Esophagus muscularis mucosa (tissue), 4 donors: ENCODE measurements around the gene GIGYF1. TPM values are rescaled to one million over a fixed set of nuclear protein-coding genes. Genes with fewer than 3 reads are reported as not detected.

ENCODE experiments used
- DNase-seq: peaks from one replicate; pipeline ENCODE4 v3.0.0-alpha.2; 2017; ENCODE audit errors: extremely low spot score
- H3K27ac ChIP-seq, 4 donors: fragments of 200-600 bp; sonication (generic); replicated peaks in 1 of 4; 1 replicate in 3 of 4; 2 replicates in 1 of 4; pipeline ENCODE4 v1.5.1; 2016 to 2019; ENCODE audit warnings: mild to moderate bottlenecking in 1 of 4
- H3K27me3 ChIP-seq, 4 donors: fragments of 200-600 bp; sonication (generic); one replicate each; pipeline versions ENCODE4 v1.5.1 to v1.6.0; 2016 to 2019
- H3K36me3 ChIP-seq, 4 donors: fragments of 200-600 bp; sonication (generic); one replicate each; pipeline ENCODE4 v1.5.1; 2016 to 2019
- H3K4me1 ChIP-seq, 4 donors: fragments of 200-600 bp; sonication (generic); one replicate each; pipeline ENCODE4 v1.5.1; 2016 to 2019
- H3K4me3 ChIP-seq, 4 donors: fragments of 200-600 bp; sonication (generic); 1 replicate in 2 of 4; 2 replicates in 2 of 4; pipeline ENCODE4 v1.5.1; 2016 to 2019; ENCODE audit warnings: mild to moderate bottlenecking in 4 of 4, moderate library complexity in 1 of 4
- H3K9me3 ChIP-seq, 4 donors: fragments of 200-600 bp; sonication (generic); 1 replicate in 3 of 4; 2 replicates in 1 of 4; pipeline ENCODE4 v1.5.1; 2016 to 2019
- CTCF ChIP-seq, 3 experiments: fragments of 200-600 bp in 2 of 3; fragments of 450-650 bp in 1 of 3; sonication (generic) in 2 of 3; IDR thresholded peaks; one replicate each; pipeline ENCODE4 v1.5.1; 2017 to 2019; ENCODE audit warnings: antibody characterized with exemption in 3 of 3, mild to moderate bottlenecking in 2 of 3, moderate library complexity in 1 of 3
- EP300 ChIP-seq: sonication (generic); formaldehyde crosslinking; IDR thresholded peaks from one replicate; pipeline ENCODE4 v1.6.1; 2017; ENCODE audit warnings: antibody characterized with exemption
- POLR2A ChIP-seq: fragments of 450-650 bp; IDR thresholded peaks from one replicate; pipeline ENCODE4 v1.6.1; 2017; ENCODE audit warnings: antibody characterized with exemption, moderate library complexity, mild to moderate bottlenecking, low read depth
- POLR2AphosphoS5 ChIP-seq, 2 donors: sonication (generic); formaldehyde crosslinking; IDR thresholded peaks; one replicate each; pipeline ENCODE4 v1.6.1; 2017; ENCODE audit warnings: antibody characterized with exemption in 2 of 2
- WGBS: methylation state at CpG from one replicate; pipeline ENCODE4 v1.1.5; 2018; 5-methylcytosine and 5-hydroxymethylcytosine counted together
- intact Hi-C: fragments of 100-400 bp; cut with DNase I; formaldehyde crosslinking; loops from one replicate; pipeline ENCODE4 v1.15.1; 2023
- total RNA-seq, 4 donors: library from RNA; depleted of rRNA; stranded (reverse); fragments of >200 nt; gene quantifications; one replicate each; pipeline versions ENCODE4 v1.1.0 to v1.2.1, GENCODE V29; 2016

The GIGYF1 gene
- total RNA-seq, result 10 to 100 TPM; 19.5 to 33.5 (median 30.9) TPM

GRCh38 chr7:100694098-100694745 is at the start of gene GIGYF1:
Gene GIGYF1, minus strand, starts transcription at chr7:100694250. Its CDS starts 6,012 bp downstream, at chr7:100688238.
- H3K27me3 ChIP-seq, result no peaks in the 10 kb centered on the region
- TF ChIP-seq POLR2AphosphoS5 (IDR thresholded peaks at IDR 0.05) (peak in 1 of 2 donors; percentile 47), CTCF (IDR thresholded peaks at IDR 0.05) (no peak)
- no peak for DNase-seq
- peak within 1 kb of the TSS; percentile 78 to 89 (median 88) for H3K27ac ChIP-seq
- peaks cover 0 to 10% (median 6%) of the 10 kb centered on the region in 4 donors for H3K36me3 ChIP-seq
- 3% methylated on average over 8 of the region's 102 CpGs for WGBS
- peak within 1 kb of the TSS; percentile 91 to 97 (median 94) for H3K4me3 ChIP-seq
- no peaks in the 10 kb centered on the region for H3K9me3 ChIP-seq
- peaks cover 42 to 51% (median 49%) of the 10 kb centered on the region in 4 donors for H3K4me1 ChIP-seq
- intact Hi-C loops, result loop anchor here (5.0 to 10.0 kb wide), 3 partner anchors 92 to 219 kb away; partner anchors contain the start of genes PCOLCE and TSC22D4

GRCh38 chr7:100739934-100740333 is 45.9 kb upstream of the GIGYF1 start:
- no peaks in the 10 kb centered on the region for H3K36me3 ChIP-seq
- no peak overlapping the region for H3K27ac ChIP-seq
- 88% methylated on average over 6 of the region's 6 CpGs for WGBS
- no peaks in the 10 kb centered on the region for H3K27me3 ChIP-seq
- no peaks in the 10 kb centered on the region for H3K9me3 ChIP-seq
- H3K4me1 ChIP-seq, result no peaks in the 10 kb centered on the region
- H3K4me3 ChIP-seq, result no peak overlapping the region
- TF ChIP-seq POLR2AphosphoS5 (IDR thresholded peaks at IDR 0.05) (no peak), CTCF (IDR thresholded peaks at IDR 0.05) (no peak), EP300 (no peak), POLR2A (no peak)
- intact Hi-C loops, result no loop called here
- no peak for DNase-seq

GRCh38 chr7:100736671-100737070 is 42.6 kb upstream of the GIGYF1 start:
- no peaks in the 10 kb centered on the region for H3K4me1 ChIP-seq
- intact Hi-C loops, result no loop called here
- H3K27me3 ChIP-seq, result no peaks in the 10 kb centered on the region
- H3K9me3 ChIP-seq, result no peaks in the 10 kb centered on the region
- H3K4me3 ChIP-seq, result no peak overlapping the region
- no peak for TF ChIP-seq CTCF (IDR thresholded peaks at IDR 0.05)
- no peak for TF ChIP-seq POLR2AphosphoS5 (IDR thresholded peaks at IDR 0.05)
- no peak for TF ChIP-seq POLR2A
- no peak for TF ChIP-seq EP300
- no peaks in the 10 kb centered on the region for H3K36me3 ChIP-seq
- no peak for DNase-seq
- WGBS, result 88% methylated on average over 3 of the region's 13 CpGs
- H3K27ac ChIP-seq, result no peak overlapping the region

- H3K4me1 ChIP-seq, result no peaks in the 10 kb centered on the region
- 80% methylated on average over 7 of the region's 7 CpGs for WGBS
- H3K27me3 ChIP-seq, result no peaks in the 10 kb centered on the region
- H3K36me3 ChIP-seq, result no peaks in the 10 kb centered on the region
- intact Hi-C loops, result no loop called here
- no peak for DNase-seq
- no peak overlapping the region for H3K4me3 ChIP-seq
- no peak overlapping the region for H3K27ac ChIP-seq
- H3K9me3 ChIP-seq, result no peaks in the 10 kb centered on the region
- TF ChIP-seq EP300, result no peak
- no peak for TF ChIP-seq POLR2AphosphoS5 (IDR thresholded peaks at IDR 0.05)
- no peak for TF ChIP-seq CTCF (IDR thresholded peaks at IDR 0.05)
These were observed 41.7 kb upstream of the GIGYF1 start for GRCh38 chr7:100735730-100736129.
